HG02885 (cell line): ENCODE results near the gene NOD2.

Source experiments
- ATAC-seq: cut with Tn5 transposase; IDR thresholded peaks from one replicate; pipeline ENCODE4 v1.9.1; 2021; ENCODE audit warnings: mild to moderate bottlenecking; ENCODE audit not compliant: unreplicated experiment, poor library complexity

The NOD2 gene

GRCh38 chr16:50774960-50775359 is 81.6 kb downstream of the NOD2 start:
- ATAC-seq: no peak

- ATAC-seq: no peak
These were observed 82.6 kb downstream of the NOD2 start for GRCh38 chr16:50776037-50776436.

- ATAC-seq: no peak
These were observed 85.1 kb downstream of the NOD2 start for GRCh38 chr16:50778284-50779163.

- no peak for ATAC-seq
These were observed 87.6 kb downstream of the NOD2 start for GRCh38 chr16:50781043-50781442.

GRCh38 chr16:50781518-50781917 is 88.1 kb downstream of the NOD2 start:
- no peak for ATAC-seq
